Fibroblast of pulmonary artery (primary cell): ENCODE results near the gene RPS6KA1.

Source experiments
- DNase-seq: peaks from one replicate; pipeline ENCODE4 v3.0.0-alpha.2; 2010; ENCODE audit warnings: low read depth
- H3K4me3 ChIP-seq: replicated peaks from 2 replicates; pipeline ENCODE4 v1.5.1; 2011; ENCODE audit warnings: low read depth, mild to moderate bottlenecking, control low read depth, low read length, moderate library complexity
- CTCF ChIP-seq: IDR thresholded peaks from 2 replicates; pipeline ENCODE4 v1.5.1; 2011; ENCODE audit warnings: mild to moderate bottlenecking, control low read depth, low read length, inconsistent platforms; ENCODE audit errors: missing control alignments

The RPS6KA1 gene

DNA sequence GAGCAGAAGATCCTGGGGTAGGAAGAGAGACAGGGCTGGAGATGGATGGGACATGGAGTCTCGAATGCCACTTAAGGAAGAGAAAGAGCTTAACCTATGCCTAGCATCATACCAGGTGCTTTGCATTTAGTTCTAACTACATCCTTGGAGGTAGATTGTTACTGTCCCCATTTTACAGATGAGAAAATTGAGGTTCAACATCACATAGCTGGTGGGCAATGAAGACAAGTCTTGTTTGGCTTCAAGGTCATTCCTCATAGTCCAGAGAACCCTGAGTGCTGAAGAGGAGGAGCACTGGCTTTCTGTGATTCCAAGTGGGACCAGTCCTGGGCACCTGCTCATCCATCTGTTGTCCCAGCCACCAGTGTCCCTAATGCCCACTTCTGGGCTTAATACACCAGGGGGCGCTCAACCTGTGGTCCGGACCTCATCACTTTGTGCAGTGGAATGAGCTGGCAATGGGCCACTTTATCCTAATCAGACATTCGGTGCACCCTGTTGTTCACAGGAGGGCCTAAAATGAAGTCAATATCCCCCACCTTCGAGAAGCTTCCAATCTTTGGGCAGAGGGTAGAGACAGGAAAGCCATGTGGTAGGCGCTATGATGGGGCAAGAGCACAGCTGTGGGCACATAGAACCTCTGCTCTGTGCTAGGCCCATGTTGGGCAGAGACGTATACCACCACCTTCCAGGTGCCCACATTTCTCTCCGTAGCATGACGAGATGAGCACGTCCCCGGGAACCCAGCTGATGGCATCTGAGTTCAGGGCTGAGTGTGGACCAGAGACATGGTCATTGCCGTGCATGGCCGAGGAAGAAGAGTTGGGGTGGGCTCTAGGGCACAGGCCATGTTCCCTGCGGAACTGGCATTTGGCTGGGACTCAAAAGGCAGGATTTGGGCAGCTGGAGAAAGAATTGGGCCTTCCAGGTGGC, 9.2 kb downstream of the RPS6KA1 start:
- peak; percentile 60 for TF ChIP-seq CTCF
- no peak overlapping the region for H3K4me3 ChIP-seq

GRCh38 chr1:26539722-26540121, 10.2 kb downstream of the RPS6KA1 start:
- no peak for TF ChIP-seq CTCF
- peak; percentile 27 for DNase-seq
- no peak overlapping the region for H3K4me3 ChIP-seq

More for the DNA sequence above, 9.2 kb downstream of the RPS6KA1 start:
- DNase-seq: peak; percentile 59

DNA sequence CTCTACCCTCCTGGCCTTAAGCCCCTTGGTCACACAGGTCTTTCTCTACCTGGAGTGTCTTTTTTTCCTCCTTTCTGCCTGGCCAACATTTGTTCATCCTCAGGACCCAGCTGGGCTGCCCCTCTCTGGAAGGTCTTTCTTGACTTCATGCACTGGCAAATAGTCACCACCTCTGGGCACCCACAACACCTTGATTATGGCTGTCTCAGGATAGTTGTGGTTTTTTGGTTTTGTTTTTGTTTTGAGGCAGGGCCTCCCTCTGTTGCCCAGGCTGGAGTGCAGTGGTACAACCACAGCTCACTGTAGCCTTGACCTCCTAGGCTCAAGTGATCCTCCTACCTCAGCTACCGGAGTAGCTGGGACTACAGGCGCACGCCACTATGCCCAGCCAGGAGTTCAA, 10.8 kb downstream of the RPS6KA1 start:
- no peak for TF ChIP-seq CTCF
- no peak for DNase-seq
- no peak overlapping the region for H3K4me3 ChIP-seq

DNA sequence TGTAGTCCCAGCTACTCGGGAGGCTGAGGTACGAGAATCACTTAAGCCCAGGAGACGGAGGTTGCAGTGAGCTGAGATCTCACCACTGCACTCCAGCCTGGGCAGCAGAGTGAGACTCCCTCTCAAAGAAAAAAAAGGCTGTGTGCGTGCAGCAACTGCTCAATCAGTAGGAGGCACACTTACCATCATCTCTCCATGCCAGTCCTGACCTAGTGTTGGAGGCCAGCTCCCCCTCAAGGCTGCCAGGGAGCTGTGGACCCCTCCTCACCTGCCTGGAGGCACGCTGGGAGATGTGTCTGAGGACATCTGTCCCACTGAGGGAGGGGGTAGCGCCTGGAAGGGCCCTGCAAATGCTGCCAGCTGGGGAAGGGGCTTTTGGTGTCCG, 11.9 kb downstream of the RPS6KA1 start:
- DNase-seq: no peak
- no peak for TF ChIP-seq CTCF
- no peak overlapping the region for H3K4me3 ChIP-seq

DNA sequence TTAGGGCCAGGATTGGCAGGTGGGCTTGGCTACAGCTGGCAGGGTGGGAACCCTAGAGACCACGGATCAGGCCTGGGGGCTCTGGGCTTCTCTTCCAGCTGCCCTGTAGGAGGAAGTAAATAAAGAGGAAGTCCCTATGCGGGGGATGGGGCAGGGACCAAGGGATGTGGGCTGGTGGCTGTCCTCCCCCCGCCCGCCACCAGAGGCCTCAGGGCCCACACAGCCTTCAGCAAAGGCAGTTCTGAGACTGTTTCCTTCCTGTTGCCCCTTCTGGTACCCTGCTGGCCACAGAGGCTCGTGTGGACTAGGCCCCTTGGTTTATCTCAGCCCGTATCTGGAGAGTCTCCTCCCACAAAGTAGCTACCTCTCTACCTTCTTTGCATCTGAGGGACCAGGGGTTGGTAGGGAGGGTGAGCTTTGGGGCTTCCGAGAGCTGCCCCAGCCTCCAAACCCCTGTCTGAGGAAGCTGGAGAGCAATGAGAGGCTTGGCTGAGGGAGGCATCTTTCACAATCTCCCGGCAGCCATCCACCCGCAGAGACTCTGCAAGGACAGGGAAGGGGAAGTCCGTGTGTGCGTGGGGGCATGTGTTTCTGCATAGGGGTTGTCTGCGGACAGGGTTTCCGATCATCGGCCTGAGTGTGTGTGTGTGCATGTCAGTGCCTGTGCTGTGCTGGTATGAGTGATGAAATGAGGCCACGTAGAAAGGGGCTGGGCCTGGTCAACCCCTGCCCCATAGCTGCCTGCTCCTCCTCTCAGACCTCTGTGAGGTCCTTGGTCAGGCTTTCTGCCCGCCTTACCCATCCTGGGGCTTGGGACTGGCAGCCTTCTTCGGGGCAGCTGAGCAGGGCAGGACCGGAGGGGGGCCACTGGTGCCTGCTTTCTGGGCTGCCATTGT, 12.5 kb downstream of the RPS6KA1 start:
- peak; percentile 97 for DNase-seq
- no peak overlapping the region for H3K4me3 ChIP-seq
- TF ChIP-seq CTCF: peak; percentile 36

- DNase-seq: no peak
- no peak for TF ChIP-seq CTCF
- no peak overlapping the region for H3K4me3 ChIP-seq
These were observed 13.3 kb downstream of the RPS6KA1 start for GRCh38 chr1:26542771-26543451.
